K562 (cell line): ENCODE results near the gene CCSER1.

ENCODE experiments used
- BHLHE40 ChIP-seq: IDR thresholded peaks from 2 replicates; pipeline ENCODE4 v1.6.1; 2011; ENCODE audit warnings: low read length, improper control_type of control experiment
- EGR1 ChIP-seq: fragments of 450-650 bp; conservative IDR thresholded peaks from 2 replicates; pipeline ENCODE4 v1.6.1; 2017; ENCODE audit warnings: mild to moderate bottlenecking
- ETS2 ChIP-seq: IDR thresholded peaks from 2 replicates; pipeline ENCODE4 v1.6.1; 2016; ENCODE audit warnings: borderline replicate concordance, missing genetic modification characterization, mild to moderate bottlenecking, moderate library complexity, missing compliant biosample characterization; ENCODE audit not compliant: poor library complexity, severe bottlenecking
- GABPA ChIP-seq: fragments of 200-800 bp; sonication (Bioruptor generic); conservative IDR thresholded peaks from 2 replicates; pipeline ENCODE4 v1.6.1; 2016; ENCODE audit warnings: low read depth, missing genetic modification characterization, missing compliant biosample characterization
- JUN ChIP-seq, 2 experiments: sonication (generic) in 1 of 2; formaldehyde crosslinking in 1 of 2; IDR thresholded peaks; 2 replicates each; pipeline versions ENCODE4 v1.6.1 to v1.8.0; 2012 to 2022; ENCODE audit warnings: borderline replicate concordance in 2 of 2, mild to moderate bottlenecking in 2 of 2, improper control_type of control experiment in 1 of 2, low read depth in 1 of 2, low read length in 1 of 2, missing genetic modification reagents in 1 of 2
- MTF1 ChIP-seq: fragments of 250-450 bp; sonication (Bioruptor Pico); IDR thresholded peaks from 2 replicates; pipeline ENCODE4 v1.9.0; 2021; ENCODE audit warnings: moderate library complexity, mild to moderate bottlenecking, inconsistent platforms, borderline replicate concordance
- PHF8 ChIP-seq: fragments of 200-600 bp; sonication (generic); IDR thresholded peaks from 2 replicates; pipeline ENCODE4 v1.6.1; 2012; ENCODE audit warnings: mixed run types, mild to moderate bottlenecking, inconsistent platforms, low read length, moderate library complexity, borderline replicate concordance
- POLR2A ChIP-seq: fragments of 450-650 bp; conservative IDR thresholded peaks from 2 replicates; pipeline ENCODE4 v1.6.1; 2016
- SPI1 ChIP-seq: IDR thresholded peaks from 2 replicates; pipeline ENCODE4 v1.6.1; 2011; ENCODE audit warnings: low read depth, low read length, control low read depth, borderline replicate concordance
- ZC3H4 ChIP-seq: sonication (generic); formaldehyde crosslinking; IDR thresholded peaks from 2 replicates; pipeline ENCODE4 v1.9.0; 2021; ENCODE audit warnings: missing genetic modification reagents, borderline replicate concordance
- ZNF764 ChIP-seq: fragments of 250-450 bp; sonication (Bioruptor Pico); IDR thresholded peaks from 2 replicates; pipeline ENCODE4 v1.4.0; 2020; ENCODE audit warnings: low read depth, mild to moderate bottlenecking, moderate library complexity
- TF ChIP-seq, protein P1 (sequence below), 3 experiments: IDR thresholded peaks in 2 of 3; conservative IDR thresholded peaks in 1 of 3; 2 replicates each; pipeline ENCODE4 v1.5.1; 2011 to 2012; ENCODE audit warnings: low read length in 3 of 3, mild to moderate bottlenecking in 3 of 3, control low read depth in 2 of 3, improper control_type of control experiment in 1 of 3, inconsistent platforms in 1 of 3, low read depth in 1 of 3, mixed read lengths in 1 of 3, moderate library complexity in 1 of 3; ENCODE audit not compliant: insufficient read depth in 2 of 3
- TF ChIP-seq, protein P2 (sequence below): sonication (generic); formaldehyde crosslinking; IDR thresholded peaks from 2 replicates; pipeline ENCODE4 v1.5.0; 2020; ENCODE audit warnings: missing genetic modification reagents
- TF ChIP-seq, protein P3 (sequence below), 2 experiments: fragments of 450-650 bp in 1 of 2; sonication (generic) in 1 of 2; formaldehyde crosslinking in 1 of 2; IDR thresholded peaks in 1 of 2; conservative IDR thresholded peaks in 1 of 2; 2 replicates each; pipeline versions ENCODE4 v1.6.1 to v1.8.1; 2016 to 2023; ENCODE audit warnings: mild to moderate bottlenecking in 2 of 2, moderate library complexity in 2 of 2, inconsistent platforms in 1 of 2, missing genetic modification reagents in 1 of 2

- TF ChIP-seq, protein P1, sequence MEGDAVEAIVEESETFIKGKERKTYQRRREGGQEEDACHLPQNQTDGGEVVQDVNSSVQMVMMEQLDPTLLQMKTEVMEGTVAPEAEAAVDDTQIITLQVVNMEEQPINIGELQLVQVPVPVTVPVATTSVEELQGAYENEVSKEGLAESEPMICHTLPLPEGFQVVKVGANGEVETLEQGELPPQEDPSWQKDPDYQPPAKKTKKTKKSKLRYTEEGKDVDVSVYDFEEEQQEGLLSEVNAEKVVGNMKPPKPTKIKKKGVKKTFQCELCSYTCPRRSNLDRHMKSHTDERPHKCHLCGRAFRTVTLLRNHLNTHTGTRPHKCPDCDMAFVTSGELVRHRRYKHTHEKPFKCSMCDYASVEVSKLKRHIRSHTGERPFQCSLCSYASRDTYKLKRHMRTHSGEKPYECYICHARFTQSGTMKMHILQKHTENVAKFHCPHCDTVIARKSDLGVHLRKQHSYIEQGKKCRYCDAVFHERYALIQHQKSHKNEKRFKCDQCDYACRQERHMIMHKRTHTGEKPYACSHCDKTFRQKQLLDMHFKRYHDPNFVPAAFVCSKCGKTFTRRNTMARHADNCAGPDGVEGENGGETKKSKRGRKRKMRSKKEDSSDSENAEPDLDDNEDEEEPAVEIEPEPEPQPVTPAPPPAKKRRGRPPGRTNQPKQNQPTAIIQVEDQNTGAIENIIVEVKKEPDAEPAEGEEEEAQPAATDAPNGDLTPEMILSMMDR (IDR thresholded peaks at IDR 0.05 in 2 of 3, conservative IDR thresholded peaks at IDR 0.05 in 1 of 3; ENCODE audit: insufficient read depth in 2 of 3, low read depth in 1 of 3, low read length in 3 of 3) = no peak
- TF ChIP-seq ZC3H4 (CRISPR knock-in tag) (no peak), JUN (IDR thresholded peaks at IDR 0.05; ENCODE audit: borderline replicate concordance, low read depth, low read length) (no peak), JUN (CRISPR knock-in tag; IDR thresholded peaks at IDR 0.05; ENCODE audit: borderline replicate concordance) (no peak), PHF8 (no peak), MTF1 (CRISPR knock-in tag) (no peak), GABPA (tag) (no peak), SPI1 (no peak), EGR1 (no peak), ZNF764 (CRISPR knock-in tag) (no peak), POLR2A (no peak), BHLHE40 (no peak), ETS2 (tag) (no peak)
- TF ChIP-seq, protein P2, sequence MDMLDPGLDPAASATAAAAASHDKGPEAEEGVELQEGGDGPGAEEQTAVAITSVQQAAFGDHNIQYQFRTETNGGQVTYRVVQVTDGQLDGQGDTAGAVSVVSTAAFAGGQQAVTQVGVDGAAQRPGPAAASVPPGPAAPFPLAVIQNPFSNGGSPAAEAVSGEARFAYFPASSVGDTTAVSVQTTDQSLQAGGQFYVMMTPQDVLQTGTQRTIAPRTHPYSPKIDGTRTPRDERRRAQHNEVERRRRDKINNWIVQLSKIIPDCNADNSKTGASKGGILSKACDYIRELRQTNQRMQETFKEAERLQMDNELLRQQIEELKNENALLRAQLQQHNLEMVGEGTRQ (CRISPR knock-in tag) = no peak
- TF ChIP-seq, protein P3, sequence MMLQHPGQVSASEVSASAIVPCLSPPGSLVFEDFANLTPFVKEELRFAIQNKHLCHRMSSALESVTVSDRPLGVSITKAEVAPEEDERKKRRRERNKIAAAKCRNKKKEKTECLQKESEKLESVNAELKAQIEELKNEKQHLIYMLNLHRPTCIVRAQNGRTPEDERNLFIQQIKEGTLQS (IDR thresholded peaks at IDR 0.05) = no peak
- TF ChIP-seq, protein P3 (CRISPR knock-in tag; conservative IDR thresholded peaks at IDR 0.05) = no peak
Measured at GRCh38 chr4:90816754-90817153, 689.6 kb downstream of the CCSER1 start.
